Heart left ventricle (tissue), 13 donors: ENCODE data around the gene ERC1.

Experiments
- CTCF ChIP-seq, 12 donors: fragments of 200-600 bp; sonication (generic) in 4 of 12; IDR thresholded peaks; one replicate each; pipeline versions ENCODE4 v1.5.0 to v1.8.0; 2018 to 2022; ENCODE audit warnings: antibody characterized with exemption in 12 of 12, mild to moderate bottlenecking in 5 of 12
- POLR2A ChIP-seq, 2 donors: fragments of 450-650 bp; IDR thresholded peaks; one replicate each; pipeline ENCODE4 v1.6.1; 2017; ENCODE audit warnings: antibody characterized with exemption in 2 of 2, mild to moderate bottlenecking in 2 of 2, moderate library complexity in 2 of 2
- donor health status: ischemic (EF 13 %, LVEDD 7.1; RV severe dilation, severe dysfunction).
- donor health status: DM: no; HTN: yes; CAD: no.
- donor health status: DM: no; HTN: no; CAD: no.
- donor health status: ischemic (EF 25% LVEDD 6.9; RV normal size, moderate dysfunction).
- donor health status: ischemic (EF 25% LVEDD 5.7; RV mildly dilated, moderate dysfunction).
- donor health status: ischemic (EF 35%, LVEDD 5.7; RV mildly dilated, moderate dysfunction).
- donor health status: nonischemic (EF 11% LVEDD 7.7; RV severe dilation, severe dysfunction).
- donor health status: DM: yes; HTN: yes; CAD: no.
- donor health status: PGD.
- donor health status: ischemic (EF 29% LVEDD 5.4; RV normal size, mild dysfunction).
- donor health status: nonischemic (EF 23%, LVEDD 6.1; RV moderate dilation, normal function).

- no peak for TF ChIP-seq CTCF (IDR thresholded peaks at IDR 0.05)
- no peak for TF ChIP-seq POLR2A (IDR thresholded peaks at IDR 0.05)
Observed at GRCh38 chr12:1034243-1034642, 43.2 kb downstream of the ERC1 start.
